ENCODE results near the gene DRC7. TPM values are rescaled to one million over a fixed set of nuclear protein-coding genes. Genes with fewer than 3 reads are reported as not detected.
"Not testable (repeated sequence)": the region's sequence is repeated elsewhere in the genome, so short reads cannot be mapped to it uniquely, and the experiment has no call there.

Gene DRC7
- total and polyA plus RNA-seq, 7 donors = not detected

DNA sequence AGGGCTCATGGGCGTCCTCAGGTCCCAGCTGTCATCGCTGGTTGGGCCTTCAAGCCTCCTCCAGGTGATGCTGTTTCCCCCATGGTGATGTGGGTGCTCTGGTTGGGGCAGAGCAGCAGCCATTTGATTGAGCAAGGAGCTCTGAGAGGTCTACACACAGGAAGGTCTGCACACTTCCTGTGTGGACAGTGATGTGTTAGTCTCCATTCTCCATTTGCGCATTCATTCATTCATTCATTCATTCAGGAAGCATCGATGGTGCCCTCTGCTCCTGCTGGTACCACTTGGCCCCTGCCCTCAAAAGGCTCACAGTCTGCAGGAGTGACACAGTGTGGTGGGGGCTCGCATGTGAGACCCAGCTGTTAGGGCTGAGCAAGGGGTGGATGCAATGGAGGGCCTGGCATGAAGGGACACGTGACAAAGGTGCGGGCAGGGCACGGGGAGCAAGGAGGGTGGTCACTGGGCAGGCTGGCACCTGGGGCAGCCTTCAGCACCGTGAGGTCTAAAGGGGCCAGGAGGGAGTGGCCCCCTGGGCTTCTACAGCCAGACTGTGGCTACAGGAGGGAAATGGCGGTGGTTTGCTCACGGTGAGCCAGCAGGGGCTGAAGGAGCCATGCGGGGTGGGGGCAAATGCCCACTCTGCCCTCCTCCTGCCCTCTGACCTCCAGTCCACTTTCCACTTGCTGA is 25.0 kb upstream of the DRC7 start:
- no peaks in the 10 kb centered on the region for H3K36me3 ChIP-seq (ENCODE audit: insufficient read depth in 1 of 2, low read depth in 1 of 2)
- DNase-seq = no peak
- 84 to 91% (median 85%) methylated on average over 12 of the region's 12 CpGs for WGBS, 3 donors

DNA sequence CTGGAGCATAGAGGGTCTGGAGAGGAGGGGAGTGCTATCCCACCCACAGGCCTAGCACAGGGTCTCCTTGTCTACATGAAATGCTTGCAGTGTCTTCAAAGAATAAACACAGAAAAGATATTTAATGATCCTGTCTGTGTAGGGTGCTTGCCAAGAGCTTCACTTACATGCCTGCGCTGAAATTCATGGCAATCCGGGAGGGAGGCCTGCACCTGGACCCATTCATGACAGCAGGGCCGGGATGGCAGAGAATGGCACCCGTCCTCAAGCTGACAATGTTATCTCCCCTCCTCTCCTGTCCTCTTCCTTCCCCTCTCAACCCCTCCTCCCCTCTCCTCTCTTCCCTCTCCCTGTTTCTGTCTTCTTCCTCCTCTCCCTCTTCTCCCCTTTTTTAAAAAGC is 24.4 kb upstream of the DRC7 start:
- no peak for DNase-seq
- no peaks in the 10 kb centered on the region for H3K4me1 ChIP-seq
- no peak overlapping the region for H3K4me3 ChIP-seq
- intact Hi-C loops (cut with DNase I) = no loop called here
- ATAC-seq = no peak
- no peaks in the 10 kb centered on the region for H3K27me3 ChIP-seq (ENCODE audit: insufficient read depth in 3 of 3, low read length in 2 of 3)
- no peaks in the 10 kb centered on the region for H3K36me3 ChIP-seq (ENCODE audit: insufficient read depth in 1 of 2, low read depth in 1 of 2)
- TF ChIP-seq, protein P1, sequence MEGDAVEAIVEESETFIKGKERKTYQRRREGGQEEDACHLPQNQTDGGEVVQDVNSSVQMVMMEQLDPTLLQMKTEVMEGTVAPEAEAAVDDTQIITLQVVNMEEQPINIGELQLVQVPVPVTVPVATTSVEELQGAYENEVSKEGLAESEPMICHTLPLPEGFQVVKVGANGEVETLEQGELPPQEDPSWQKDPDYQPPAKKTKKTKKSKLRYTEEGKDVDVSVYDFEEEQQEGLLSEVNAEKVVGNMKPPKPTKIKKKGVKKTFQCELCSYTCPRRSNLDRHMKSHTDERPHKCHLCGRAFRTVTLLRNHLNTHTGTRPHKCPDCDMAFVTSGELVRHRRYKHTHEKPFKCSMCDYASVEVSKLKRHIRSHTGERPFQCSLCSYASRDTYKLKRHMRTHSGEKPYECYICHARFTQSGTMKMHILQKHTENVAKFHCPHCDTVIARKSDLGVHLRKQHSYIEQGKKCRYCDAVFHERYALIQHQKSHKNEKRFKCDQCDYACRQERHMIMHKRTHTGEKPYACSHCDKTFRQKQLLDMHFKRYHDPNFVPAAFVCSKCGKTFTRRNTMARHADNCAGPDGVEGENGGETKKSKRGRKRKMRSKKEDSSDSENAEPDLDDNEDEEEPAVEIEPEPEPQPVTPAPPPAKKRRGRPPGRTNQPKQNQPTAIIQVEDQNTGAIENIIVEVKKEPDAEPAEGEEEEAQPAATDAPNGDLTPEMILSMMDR (IDR thresholded peaks at IDR 0.05) = no peak
- WGBS, 3 donors = 39 to 73% (median 50%) methylated on average over 4 of the region's 4 CpGs
- H3K9me3 ChIP-seq = no peaks in the 10 kb centered on the region
- no peak overlapping the region for H3K27ac ChIP-seq

More for the DNA sequence above, 25.0 kb upstream of the DRC7 start:
- H3K4me3 ChIP-seq = no peak overlapping the region
- no peaks in the 10 kb centered on the region for H3K9me3 ChIP-seq
- no peaks in the 10 kb centered on the region for H3K4me1 ChIP-seq
- H3K27ac ChIP-seq = no peak overlapping the region
- ATAC-seq = no peak
- intact Hi-C loops (cut with DNase I) = no loop called here
- H3K27me3 ChIP-seq (ENCODE audit: insufficient read depth in 3 of 3, low read length in 2 of 3) = no peaks in the 10 kb centered on the region
- TF ChIP-seq, protein P1 (IDR thresholded peaks at IDR 0.05) = no peak

DNA sequence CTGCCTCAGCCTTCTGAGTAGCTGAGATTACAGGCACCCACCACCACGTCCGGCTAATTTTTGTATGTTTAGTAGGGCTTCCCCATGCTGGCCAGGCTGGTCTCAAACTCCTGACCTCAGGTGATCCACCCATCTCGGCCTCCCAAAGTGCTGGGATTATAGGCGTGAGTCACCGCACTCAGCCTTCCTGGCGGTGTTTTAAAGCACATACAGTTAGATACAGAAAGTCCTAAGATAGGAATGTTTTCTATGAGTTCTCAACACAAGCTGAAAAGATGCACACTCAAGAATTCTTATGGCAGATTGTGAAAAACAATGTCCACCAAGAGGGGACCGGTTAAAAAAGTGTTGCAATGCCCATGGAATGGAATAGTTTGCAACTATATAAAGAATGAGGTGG is 23.2 kb upstream of the DRC7 start:
- H3K4me1 ChIP-seq; H3K27me3 ChIP-seq (ENCODE audit: insufficient read depth in 3 of 3, low read length in 2 of 3); H3K9me3 ChIP-seq; DNase-seq; intact Hi-C loops (cut with DNase I); H3K36me3 ChIP-seq (ENCODE audit: insufficient read depth in 1 of 2, low read depth in 1 of 2); ATAC-seq; H3K27ac ChIP-seq; H3K4me3 ChIP-seq: not testable (repeated sequence)
- 83 to 89% (median 84%) methylated on average over 7 of the region's 7 CpGs for WGBS, 3 donors

DNA sequence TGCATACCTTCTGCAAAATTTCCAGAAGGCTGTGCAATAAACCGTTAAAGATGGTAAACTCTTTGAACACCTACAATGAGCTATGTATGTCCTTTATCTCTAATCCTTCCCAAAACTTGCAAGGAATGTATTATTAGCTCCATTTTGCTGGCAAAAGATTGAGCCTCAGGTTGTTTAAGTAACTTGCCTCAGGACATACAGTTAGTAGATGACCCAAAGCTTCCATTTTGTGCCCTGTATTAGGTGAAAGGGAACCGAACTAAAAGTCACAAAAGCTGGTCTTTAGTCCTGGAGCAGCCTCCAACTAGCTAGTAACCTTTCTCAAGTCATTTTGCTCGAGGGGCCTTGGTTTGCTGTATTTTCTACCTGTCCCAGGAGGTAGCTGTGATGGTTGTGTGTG is 22.2 kb upstream of the DRC7 start:
- intact Hi-C loops (cut with DNase I) = no loop called here
- 66 to 74% (median 74%) methylated on average over 3 of the region's 3 CpGs for WGBS, 3 donors
- TF ChIP-seq, protein P1 (IDR thresholded peaks at IDR 0.05) = no peak

DNA sequence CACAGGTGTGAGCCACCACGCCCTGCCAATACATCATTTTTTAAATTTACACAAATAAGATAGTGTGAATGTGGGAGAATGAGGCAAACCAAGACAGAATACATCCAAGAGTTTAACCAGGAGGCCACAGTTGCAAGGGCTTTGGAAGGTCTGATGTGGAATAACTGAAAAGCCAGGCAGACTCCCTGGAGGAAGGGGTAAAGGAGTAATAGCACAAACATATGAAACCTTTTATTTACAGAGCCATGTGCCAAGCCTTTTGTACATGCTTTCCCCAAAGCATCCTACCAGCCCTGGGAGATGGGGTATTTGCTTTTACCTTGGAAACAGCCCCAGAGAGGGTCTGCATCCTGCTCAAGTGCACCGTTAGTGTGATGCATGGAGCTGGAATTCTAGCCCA is 21.8 kb upstream of the DRC7 start:
- 75 to 84% (median 79%) methylated on average over 2 of the region's 2 CpGs for WGBS, 3 donors
- no peaks in the 10 kb centered on the region for H3K4me1 ChIP-seq
- H3K36me3 ChIP-seq (ENCODE audit: insufficient read depth in 1 of 2, low read depth in 1 of 2) = no peaks in the 10 kb centered on the region
- ATAC-seq (no peak), DNase-seq (no peak)
- intact Hi-C loops (cut with DNase I) = no loop called here
- no peak overlapping the region for H3K4me3 ChIP-seq
- no peak overlapping the region for H3K27ac ChIP-seq
- TF ChIP-seq, protein P1 (IDR thresholded peaks at IDR 0.05) = no peak
- H3K27me3 ChIP-seq (ENCODE audit: insufficient read depth in 3 of 3, low read length in 2 of 3) = no peaks in the 10 kb centered on the region
- no peaks in the 10 kb centered on the region for H3K9me3 ChIP-seq

More for the DNA sequence above, 22.2 kb upstream of the DRC7 start:
- DNase-seq (no peak), ATAC-seq (no peak)
- Histone ChIP-seq H3K27ac (no peak overlapping the region), H3K4me3 (no peak overlapping the region), H3K4me1 (no peaks in the 10 kb centered on the region), H3K9me3 (no peaks in the 10 kb centered on the region), H3K36me3 (ENCODE audit: insufficient read depth in 1 of 2, low read depth in 1 of 2) (no peaks in the 10 kb centered on the region), H3K27me3 (ENCODE audit: insufficient read depth in 3 of 3, low read length in 2 of 3) (no peaks in the 10 kb centered on the region)

All from psoas muscle (tissue), 8 donors.